ENCODE results near the gene UBASH3B. TPM values are rescaled to one million over a fixed set of nuclear protein-coding genes. Genes with fewer than 3 reads are reported as not detected.

The UBASH3B gene
- total RNA-seq, 1 donor: 23.2 TPM

DNA sequence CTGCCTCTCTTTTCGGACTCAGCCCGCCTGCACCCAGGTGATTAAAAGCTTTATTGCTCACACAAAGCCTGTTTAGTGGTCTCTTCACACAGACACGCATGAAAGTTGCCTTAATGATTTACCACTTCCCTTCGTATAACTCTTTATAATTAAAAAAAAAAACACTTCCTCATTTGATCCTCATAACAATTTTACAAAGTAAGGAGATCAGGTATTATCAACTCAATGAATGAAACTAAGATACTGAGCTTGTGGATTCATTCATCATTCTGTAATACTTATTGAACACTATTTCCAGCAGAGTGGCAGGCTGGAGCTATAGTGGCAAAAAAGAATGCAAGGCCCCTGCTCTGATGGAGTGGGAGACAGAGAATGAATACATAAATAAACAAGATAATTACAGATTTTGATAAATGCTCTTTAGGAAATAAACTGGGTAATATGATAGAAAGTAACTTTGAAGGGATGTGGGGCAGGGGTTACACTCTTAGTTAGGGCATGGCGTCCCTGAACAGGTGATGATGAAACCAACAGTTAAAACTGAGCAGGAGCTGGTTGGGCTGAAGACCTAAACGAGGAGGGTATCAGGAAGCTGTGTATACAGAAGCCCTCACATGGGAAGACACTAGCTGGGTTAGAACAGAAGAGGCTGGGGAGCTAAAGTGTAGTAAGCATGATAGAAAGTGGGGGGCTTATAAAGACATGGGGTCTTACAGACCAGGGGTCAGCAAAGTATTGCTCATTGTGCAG lies 177.4 kb downstream of the UBASH3B start:
- DNase-seq (ENCODE audit: low read depth): no peak
- TF ChIP-seq CTCF (IDR thresholded peaks at IDR 0.05; ENCODE audit: insufficient read depth, low read length): no peak
- H3K4me3 ChIP-seq (ENCODE audit: low read depth, low read length): no peak overlapping the region

DNA sequence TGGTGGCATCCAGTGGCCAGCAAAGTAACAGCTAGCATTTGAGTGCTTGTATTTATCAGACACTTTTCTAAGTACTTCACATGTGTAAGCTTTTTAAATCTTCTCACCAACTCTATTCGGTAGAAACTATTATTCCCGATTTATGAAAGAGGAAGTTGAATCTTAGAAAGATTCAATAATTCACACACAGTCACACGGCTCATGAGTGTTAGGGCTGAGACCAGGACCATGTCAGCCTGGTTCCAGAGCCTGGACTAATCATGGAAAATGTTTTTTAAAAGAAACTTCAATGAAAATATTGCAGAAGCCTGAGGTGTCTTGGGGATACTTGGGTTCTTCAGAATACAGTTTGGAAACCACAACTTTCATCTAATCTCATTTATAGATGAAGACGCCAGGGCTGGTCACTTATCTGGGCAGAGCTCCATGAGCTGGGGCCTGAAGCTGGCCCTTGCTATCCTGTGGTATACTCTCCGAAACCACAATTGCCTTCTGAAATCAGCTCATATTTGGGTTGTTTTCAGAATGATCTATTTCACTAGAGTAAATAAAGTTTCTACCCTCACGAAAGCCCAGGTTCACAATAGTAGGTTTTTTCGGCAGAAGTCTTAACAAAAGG lies 178.4 kb downstream of the UBASH3B start:
- H3K4me3 ChIP-seq (ENCODE audit: low read depth, low read length): no peak overlapping the region
- DNase-seq (ENCODE audit: low read depth): no peak
- no peak for TF ChIP-seq CTCF (IDR thresholded peaks at IDR 0.05; ENCODE audit: insufficient read depth, low read length)

GRCh38 chr11:122836916-122837315 lies 181.4 kb downstream of the UBASH3B start:
- H3K4me3 ChIP-seq (ENCODE audit: low read depth, low read length): no peak overlapping the region
- TF ChIP-seq CTCF (IDR thresholded peaks at IDR 0.05; ENCODE audit: insufficient read depth, low read length): no peak
- DNase-seq (ENCODE audit: low read depth): no peak

DNA sequence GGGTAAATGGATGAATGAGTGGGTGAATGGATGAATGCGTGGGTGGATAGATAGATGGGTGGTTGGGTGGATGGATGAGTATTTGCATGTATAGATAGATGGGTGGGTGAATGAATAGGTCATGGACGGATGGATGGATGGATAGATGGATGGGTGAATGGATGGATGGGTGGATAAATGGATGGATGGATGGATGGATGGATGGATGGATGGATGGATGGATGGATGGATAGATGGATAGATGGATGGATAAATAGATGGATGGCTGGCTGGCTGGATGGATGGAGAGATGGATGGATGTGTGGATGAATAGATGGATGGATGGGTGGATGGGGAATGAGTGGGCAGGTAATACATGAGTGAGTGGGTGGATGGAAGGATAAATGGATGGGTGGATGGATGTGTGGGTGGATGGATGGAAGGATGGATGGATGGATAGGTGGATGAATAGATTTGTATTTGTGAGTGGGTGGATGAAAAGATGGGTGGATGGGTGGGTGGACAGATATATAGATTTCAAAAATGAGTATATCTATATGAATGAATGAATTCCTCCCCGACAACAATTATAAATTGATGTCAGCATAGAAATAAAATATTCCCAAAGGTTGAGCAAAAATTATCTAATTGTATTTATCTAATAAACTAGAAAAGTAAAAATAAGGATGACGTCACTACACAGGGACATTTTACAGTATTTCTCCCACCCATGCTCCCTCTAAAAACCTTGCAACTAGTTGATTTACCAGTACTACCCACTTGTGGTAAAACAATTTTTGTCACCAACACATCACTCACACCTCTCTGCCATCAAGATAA lies 182.2 kb downstream of the UBASH3B start:
- no peak overlapping the region for H3K4me3 ChIP-seq (ENCODE audit: low read depth, low read length)
- no peak for TF ChIP-seq CTCF (IDR thresholded peaks at IDR 0.05; ENCODE audit: insufficient read depth, low read length)
- no peak for DNase-seq (ENCODE audit: low read depth)

GRCh38 chr11:122843281-122844141 lies 188.0 kb downstream of the UBASH3B start:
- no peak for DNase-seq (ENCODE audit: low read depth)
- no peak overlapping the region for H3K4me3 ChIP-seq (ENCODE audit: low read depth, low read length)
- TF ChIP-seq CTCF (IDR thresholded peaks at IDR 0.05; ENCODE audit: insufficient read depth, low read length): no peak

DNA sequence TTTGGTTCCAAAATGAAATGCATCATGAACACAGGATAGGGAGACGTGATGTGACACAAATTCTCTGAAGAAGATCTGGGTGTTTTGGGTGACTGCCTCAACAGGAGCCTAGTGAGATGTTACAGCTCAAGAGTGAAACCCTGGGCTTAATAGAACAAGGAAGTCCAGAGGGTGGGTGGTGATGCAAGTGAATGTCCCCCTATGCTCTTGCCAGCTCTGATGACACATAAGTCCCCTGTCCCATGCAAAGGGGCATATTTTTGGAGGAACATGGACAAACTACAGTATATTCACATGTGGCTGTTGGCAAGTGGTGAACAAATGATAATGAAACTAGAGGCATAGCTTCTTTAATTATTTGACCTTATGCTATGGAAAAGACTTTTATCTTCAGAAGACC lies 191.9 kb downstream of the UBASH3B start:
- TF ChIP-seq CTCF (IDR thresholded peaks at IDR 0.05; ENCODE audit: insufficient read depth, low read length): no peak
- H3K4me3 ChIP-seq (ENCODE audit: low read depth, low read length): no peak overlapping the region
- DNase-seq (ENCODE audit: low read depth): no peak
